ENCODE data around the gene CASP12. TPM values are rescaled to one million over a fixed set of nuclear protein-coding genes. Genes with fewer than 3 reads are reported as not detected.

The CASP12 gene
- total RNA-seq = not detected in 2 replicates

GRCh38 chr11:104897891-104898684, at the start of gene CASP12:
Gene CASP12 (minus strand): TSS chr11:104898460.

Other genes starting within 250 kb of the CASP12 start
- 77.1 and 88.7 TPM in 2 replicates for gene CASP4, start 70.1 kb upstream of the CASP12 start, total RNA-seq
- not detected in 2 replicates for gene CASP5, start 124.7 kb upstream of the CASP12 start, total RNA-seq
- gene CASP1, start 136.7 kb upstream of the CASP12 start, total RNA-seq = 17.7 and 17.9 TPM in 2 replicates
- gene CARD16, start 146.9 kb upstream of the CASP12 start, total RNA-seq = 0.42 and 0.85 TPM in 2 replicates
- gene CARD18, start 241.3 kb upstream of the CASP12 start, total RNA-seq = 0.51 and 2.0 TPM in 2 replicates

Measured in airway epithelial cell (primary cell).